Ovary (tissue), 3 donors: Measurements from ENCODE around the gene COX8A.

Experiments used
- EP300 ChIP-seq: sonication (generic); formaldehyde crosslinking; IDR thresholded peaks from one replicate; pipeline ENCODE4 v1.6.1; 2017; ENCODE audit warnings: antibody characterized with exemption
- POLR2A ChIP-seq: fragments of 450-650 bp; IDR thresholded peaks from one replicate; pipeline ENCODE4 v1.6.1; 2017; ENCODE audit warnings: antibody characterized with exemption, mild to moderate bottlenecking, moderate library complexity
- TF ChIP-seq, protein P1 (sequence below), 3 donors: fragments of 450-650 bp in 2 of 3; fragments of 200-600 bp in 1 of 3; IDR thresholded peaks; one replicate each; pipeline versions ENCODE4 v1.5.1 to v1.8.0; 2016 to 2022; ENCODE audit warnings: antibody characterized with exemption in 3 of 3, mild to moderate bottlenecking in 1 of 3
- donor health status: DM: no; HTN: no; CAD: no.

DNA sequence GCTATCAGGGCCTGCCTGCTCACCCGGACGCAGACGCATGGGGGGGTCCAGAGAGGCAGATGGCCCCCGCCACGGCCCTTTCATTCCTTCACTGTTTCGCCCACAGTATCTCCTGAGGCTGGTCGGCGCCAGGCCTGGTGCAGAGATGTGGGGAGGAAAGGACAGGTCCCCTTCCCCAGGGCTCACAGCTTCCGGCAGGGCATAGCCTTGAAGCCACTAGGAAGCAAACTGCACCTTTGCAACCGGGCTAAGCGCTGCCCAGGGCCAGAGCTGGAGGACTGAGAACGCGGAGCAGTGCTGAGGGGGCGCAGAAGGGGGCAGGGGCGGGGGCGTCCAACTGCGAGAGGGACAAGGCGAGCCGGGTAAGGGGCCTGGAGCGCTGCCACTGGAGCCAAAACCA is 41.1 kb downstream of the COX8A start:
- TF ChIP-seq, protein P1, sequence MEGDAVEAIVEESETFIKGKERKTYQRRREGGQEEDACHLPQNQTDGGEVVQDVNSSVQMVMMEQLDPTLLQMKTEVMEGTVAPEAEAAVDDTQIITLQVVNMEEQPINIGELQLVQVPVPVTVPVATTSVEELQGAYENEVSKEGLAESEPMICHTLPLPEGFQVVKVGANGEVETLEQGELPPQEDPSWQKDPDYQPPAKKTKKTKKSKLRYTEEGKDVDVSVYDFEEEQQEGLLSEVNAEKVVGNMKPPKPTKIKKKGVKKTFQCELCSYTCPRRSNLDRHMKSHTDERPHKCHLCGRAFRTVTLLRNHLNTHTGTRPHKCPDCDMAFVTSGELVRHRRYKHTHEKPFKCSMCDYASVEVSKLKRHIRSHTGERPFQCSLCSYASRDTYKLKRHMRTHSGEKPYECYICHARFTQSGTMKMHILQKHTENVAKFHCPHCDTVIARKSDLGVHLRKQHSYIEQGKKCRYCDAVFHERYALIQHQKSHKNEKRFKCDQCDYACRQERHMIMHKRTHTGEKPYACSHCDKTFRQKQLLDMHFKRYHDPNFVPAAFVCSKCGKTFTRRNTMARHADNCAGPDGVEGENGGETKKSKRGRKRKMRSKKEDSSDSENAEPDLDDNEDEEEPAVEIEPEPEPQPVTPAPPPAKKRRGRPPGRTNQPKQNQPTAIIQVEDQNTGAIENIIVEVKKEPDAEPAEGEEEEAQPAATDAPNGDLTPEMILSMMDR (IDR thresholded peaks at IDR 0.05) = no peak
- TF ChIP-seq POLR2A (no peak), EP300 (no peak)
